Effector CD4-positive, alpha-beta T cell (primary cell): ENCODE data around the gene C12orf56.
"Not testable (repeated sequence)": the region's sequence is repeated elsewhere in the genome, so short reads cannot be mapped to it uniquely, and the experiment has no call there.

Experiments
- DNase-seq: peaks from one replicate; pipeline ENCODE4 v3.0.0-alpha.2; 2020

The C12orf56 gene

GRCh38 chr12:64296301-64296700, 94.3 kb downstream of the C12orf56 start:
- DNase-seq, result no peak

- no peak for DNase-seq
Observed at GRCh38 chr12:64293654-64294364, 96.7 kb downstream of the C12orf56 start.

DNA sequence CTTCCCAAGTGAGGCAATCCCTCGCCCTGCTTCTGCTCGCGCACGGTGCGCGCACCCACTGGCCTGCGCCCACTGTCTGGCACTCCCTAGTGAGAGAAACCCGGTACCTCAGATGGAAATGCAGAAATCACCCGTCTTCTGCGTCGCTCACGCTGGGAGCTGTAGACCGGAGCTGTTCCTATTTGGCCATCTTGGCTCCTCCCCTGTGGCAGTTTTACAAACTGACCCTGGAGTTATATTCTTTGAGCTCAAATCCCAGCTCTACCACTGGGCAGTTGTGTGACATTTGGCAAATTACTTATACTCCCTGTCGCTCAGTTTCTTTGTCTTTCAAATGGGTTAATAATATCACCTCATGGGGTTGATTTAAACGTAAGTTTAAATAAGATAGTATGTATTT, 97.4 kb downstream of the C12orf56 start:
- DNase-seq, result not testable (repeated sequence)

DNA sequence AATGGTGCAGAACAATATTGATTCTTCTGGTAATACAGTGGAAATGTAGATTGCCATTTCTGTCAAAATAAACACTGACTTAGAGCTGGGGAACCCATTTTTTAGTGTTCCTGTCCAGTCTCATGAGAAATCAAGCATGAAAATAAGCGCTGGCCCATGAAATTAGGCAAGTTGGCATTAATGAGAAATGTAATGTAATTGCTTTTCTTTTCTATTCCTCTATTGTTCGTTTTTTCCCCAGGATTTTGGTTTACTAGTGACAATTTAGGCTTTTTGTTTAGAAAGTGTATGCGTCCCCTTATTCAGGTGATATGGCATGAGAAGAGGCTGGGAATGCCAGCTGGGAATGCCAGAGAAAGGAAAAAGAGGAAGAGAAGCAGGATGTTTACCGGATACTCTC, 104.0 kb downstream of the C12orf56 start:
- no peak for DNase-seq

DNA sequence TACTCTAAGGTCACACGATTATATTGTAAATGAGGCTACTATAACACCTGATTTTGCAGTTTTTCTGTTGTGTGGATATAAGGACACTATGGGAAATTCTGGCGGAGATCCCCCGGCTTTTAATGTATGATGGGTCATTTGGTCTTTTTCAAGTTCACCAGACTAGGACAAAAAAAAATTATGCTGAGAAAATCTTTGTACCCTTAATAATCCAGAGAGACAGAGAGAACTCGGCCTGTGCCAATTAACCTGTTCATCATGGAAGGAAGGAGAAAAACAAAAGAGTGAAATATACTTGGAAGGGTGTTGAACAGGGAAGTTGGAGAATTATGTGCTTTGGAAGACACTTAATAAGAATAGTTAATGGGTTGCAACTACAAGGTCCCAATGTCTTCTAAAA, 106.3 kb downstream of the C12orf56 start:
- DNase-seq, result no peak

- no peak for DNase-seq
Observed at GRCh38 chr12:64278421-64278820, 112.1 kb downstream of the C12orf56 start.

DNA sequence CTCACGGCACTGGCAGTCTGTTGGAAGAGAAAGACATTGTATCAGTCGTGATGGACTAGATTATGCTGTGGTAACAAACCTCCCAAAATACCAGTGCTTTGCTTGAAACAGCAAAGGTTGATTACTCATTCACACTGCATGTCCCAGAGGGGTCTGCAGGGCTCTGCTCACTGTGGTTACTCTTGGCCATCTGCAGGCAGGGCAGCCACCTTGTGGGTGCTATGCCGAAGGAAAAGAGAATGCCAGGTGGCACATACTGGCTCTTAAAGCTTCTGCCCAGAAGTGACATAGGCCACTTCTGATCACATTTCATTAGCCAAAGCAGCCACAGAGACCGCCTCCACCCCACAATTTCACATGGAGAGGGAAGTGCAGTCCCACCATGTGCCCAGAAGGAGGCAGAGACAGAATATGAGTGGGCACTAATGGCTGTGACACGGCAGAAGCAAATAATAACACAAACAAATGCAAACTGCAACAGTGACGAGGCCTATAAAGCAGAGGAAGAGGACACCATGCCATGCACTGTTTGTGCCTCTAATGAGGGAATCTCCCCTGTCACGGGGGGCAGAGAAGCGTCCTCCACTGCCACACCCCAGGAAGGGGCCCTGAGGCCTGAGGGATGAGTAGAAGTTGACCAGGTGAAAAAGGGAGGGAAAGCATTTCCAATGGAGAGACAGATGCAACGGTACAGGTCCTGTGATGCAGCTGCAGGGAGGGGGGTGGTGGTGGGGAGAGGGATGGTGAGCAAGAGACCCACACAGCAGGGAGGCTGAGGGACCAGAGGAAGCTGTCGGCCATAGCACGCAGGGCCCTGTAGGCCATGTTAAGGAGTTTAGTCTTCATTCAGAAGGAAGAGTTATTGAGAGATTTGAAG, 116.8 kb downstream of the C12orf56 start:
- DNase-seq, result no peak

DNA sequence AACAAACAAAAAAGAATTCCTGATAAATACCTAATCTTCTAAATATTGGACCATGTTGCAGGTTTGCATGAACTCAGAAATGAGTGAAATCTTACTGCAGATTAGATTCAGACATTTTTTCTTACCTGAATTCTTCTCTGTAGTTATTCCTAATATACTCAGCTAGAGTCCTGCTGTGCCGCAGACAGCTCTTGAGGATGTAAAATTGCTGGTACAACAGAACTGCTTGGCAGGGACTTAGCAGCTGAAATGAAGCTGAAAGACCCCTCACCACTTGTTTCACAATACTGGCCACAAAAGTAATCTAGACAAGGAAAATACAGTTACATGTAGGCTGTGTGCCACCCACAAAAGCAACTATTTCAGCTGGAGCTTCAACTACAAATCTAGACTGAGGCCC, 120.1 kb downstream of the C12orf56 start:
- no peak for DNase-seq

DNA sequence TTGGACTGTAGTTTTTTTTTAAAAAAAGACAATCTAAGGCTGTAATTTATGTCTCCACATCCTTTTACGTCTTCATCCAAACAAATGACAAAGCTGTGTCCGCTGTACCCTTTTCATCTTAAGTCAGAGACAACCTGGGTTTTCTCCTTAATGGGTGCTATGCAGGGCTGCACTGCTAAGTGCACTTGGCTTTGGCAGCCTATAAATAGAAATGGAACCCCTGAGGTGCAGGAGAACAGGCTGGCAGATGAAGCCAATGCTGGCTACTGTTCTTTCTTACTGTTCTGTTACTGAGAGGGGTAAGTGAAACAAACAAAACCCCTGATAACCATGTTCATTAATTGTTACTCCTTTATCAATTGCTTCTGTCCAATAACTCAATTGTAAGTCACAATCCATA, 121.4 kb downstream of the C12orf56 start:
- no peak for DNase-seq

DNA sequence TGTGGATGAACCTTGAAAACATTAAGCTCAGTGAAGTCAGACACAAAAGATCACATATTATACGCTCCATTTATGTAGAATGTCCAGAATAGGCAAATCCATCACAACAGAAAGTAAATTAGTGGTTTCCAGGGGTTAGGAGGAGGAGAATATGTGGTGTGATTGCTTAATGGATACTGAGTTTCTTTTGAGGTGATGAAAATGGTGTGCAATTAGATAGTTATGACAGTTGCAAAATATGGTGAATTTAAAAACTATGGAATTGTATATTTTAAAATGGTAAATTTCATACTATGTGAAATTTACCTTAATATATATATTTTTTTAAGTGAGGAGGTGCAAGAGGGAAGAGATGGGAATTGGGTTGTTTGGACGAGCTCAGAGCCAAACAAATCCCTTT, 122.1 kb downstream of the C12orf56 start:
- DNase-seq, result no peak

GRCh38 chr12:64265839-64266238, 124.7 kb downstream of the C12orf56 start:
- DNase-seq, result no peak

DNA sequence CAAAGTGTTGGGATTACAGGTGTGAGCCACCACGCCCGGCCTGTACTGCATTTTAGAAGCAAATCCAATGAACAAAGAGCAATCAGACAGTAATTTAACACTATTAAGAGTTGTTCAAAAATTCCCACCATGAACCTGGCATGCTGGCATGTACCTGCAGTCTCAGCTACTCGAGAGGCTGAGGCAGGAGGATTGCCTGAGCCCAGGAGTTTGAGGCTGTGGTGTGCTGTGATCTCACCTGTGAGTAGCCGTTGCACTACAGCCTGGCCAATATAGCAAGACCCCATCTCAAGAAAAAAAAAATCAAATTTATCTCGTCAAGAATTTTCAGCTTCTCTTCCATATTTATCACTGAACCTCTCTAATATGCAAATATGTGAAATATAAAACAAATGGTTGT, 128.7 kb downstream of the C12orf56 start:
- no peak for DNase-seq

DNA sequence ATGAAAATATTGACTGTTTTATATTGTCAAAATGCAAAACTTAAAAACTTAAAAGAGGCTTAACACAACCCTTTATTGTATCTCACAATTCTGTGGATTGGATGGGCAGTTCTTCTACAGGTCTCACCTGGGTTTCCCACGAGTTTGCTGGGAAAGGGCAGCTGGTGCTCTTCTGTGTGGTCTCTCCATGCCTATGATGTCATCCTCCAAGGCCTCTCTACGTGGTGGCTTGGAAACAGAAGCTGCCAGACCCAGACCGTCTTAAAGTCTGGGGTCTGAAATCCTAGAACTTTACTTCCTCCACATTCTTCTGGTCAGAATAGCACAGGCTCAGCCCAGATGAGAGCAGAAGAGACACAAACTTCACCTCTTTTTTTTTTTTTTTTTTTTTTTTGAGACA, 132.0 kb downstream of the C12orf56 start:
- no peak for DNase-seq

DNA sequence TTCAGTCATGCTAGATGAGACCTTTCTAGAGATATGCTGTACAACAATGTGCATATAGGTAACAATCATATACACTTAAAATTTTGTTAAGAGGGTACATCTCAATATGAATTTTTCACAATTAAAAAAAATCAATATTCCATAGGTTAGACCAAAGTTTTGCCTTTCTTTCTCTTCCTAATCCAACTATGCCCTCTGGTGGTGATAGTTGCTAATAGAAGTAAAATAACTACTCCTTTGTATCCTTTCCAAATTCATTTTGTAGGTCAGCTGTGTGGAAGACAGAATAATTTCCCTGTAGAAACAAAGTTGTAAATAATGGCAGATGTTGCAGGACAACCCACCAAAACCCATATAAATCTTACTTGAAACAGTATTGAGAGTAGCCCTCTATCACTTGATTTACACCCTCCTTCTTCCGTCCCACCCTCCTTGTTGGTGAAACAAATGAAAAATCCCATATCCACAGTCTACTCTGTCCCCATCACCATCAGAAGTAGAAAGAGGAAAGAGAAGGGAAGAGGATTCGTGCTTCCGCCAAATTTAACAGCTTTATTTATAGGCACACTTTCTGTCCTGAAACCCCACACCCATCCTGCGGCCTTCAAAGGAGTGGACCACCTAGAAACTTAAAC, 134.3 kb downstream of the C12orf56 start:
- no peak for DNase-seq

GRCh38 chr12:64255249-64255648, 135.3 kb downstream of the C12orf56 start:
- DNase-seq, result no peak

DNA sequence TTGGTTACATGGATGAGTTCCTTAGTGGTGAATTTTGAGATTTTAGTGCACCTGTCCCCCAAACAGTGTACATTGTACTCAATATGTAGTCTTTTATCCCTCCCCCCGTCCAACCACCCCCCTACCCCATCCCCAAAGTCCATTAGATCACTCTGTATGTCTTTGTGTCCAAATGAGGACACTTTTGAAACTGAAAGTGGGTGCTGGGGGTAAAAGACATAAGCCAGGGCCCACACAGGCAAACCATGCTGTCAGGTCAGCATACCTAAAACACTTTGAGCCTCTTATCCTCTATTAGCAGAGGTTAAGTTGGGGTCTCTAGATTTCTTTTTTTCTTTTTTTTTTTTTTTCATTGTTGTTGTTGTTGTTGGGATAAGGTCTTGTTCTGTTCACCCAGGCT, 137.2 kb downstream of the C12orf56 start:
- no peak for DNase-seq

DNA sequence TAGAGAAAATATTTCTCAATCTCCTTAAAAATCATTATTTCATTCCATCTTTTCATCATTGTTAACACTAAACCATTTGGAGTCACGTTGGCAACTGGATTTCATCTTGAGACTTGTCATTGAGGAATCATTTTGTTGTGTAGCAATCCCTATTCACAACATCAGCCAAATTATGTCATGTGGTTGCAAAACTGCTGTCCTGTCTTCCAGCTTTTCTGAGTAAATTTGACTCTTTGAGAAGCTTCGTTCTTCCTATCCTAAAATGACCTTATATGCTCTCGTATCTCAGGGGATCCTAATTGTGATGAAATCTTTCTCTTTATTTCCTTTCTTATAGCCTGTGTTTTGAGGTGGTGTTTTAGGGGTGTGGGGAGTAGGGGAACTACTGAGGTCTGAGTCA, 137.9 kb downstream of the C12orf56 start:
- no peak for DNase-seq

- DNase-seq, result no peak
Observed at GRCh38 chr12:64243809-64244208, 146.7 kb downstream of the C12orf56 start.

DNA sequence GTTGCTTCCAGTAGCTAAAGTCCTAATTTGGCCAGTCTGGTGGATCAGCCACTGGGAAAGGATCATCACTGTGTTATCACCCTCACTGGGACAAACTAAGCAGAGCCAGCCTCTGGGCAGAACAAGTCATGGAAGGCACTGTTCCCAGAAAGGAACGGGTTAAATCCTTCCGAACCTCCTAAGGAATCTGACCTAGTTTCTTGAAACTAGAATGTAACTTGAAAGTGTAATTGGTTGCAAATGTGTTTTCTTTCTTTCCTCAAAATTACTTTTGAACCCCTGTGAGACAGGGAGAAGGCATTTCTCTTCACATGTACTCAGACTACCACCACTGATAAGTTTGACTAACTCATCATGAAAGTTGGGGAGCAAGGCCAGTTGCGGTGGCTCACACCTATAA, 149.8 kb downstream of the C12orf56 start:
- DNase-seq, result no peak

DNA sequence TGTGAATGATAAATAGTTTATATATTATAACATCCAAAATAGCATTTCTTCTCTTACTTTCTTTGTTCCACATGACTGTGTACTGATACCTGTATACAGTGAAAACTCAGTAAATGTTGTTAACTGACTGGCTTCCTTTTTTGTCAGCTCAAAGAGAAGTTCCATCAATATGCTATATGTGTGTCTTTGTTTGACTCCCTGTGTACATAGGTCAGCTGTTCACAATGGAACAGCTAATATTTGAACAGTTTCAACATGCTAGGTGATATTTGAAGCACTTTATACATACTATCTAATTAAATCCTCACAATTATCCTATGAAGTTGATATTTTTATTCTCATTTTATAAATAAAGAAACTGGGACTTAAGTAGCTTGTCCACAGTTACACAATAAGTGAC, 153.2 kb downstream of the C12orf56 start:
- no peak for DNase-seq

GRCh38 chr12:64236549-64236948, 154.0 kb downstream of the C12orf56 start:
- DNase-seq, result no peak

DNA sequence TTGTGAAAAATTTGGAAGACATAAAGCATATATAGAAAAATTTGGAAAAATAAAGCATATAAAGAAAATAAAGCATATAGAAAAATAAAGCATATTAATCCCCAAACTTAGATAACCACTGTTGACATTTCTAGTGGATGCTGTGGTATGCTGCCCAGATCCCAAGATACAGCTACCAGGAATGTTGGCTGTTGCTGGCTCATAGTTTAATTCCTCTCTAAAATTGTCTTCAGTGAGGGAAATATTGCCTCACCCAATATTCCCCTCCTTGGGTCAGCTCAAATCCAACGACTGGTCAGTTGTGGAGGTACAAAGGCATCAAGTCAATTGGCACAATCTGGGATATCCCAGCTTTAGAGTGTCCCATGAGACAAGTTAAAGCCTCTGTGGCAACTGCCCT, 158.4 kb downstream of the C12orf56 start:
- DNase-seq, result no peak

DNA sequence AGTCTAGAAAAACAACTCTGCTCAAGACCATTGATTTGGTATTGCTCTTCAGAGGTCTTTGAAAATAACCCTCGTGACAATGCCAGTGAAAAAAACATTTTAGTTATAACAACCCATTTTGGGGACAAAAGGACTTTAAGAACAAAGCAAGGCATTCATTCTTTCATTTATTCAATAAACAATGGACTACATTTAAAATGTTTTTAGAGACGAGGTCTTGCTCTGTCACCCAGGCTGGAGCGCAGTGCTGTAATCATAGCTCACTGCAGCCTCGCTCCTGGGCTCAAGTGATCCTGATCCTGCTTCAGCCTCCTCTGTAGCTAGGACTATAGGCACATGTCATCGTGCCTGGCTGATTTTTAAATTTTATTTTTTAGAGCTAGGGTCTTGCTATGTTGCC, 160.8 kb downstream of the C12orf56 start:
- no peak for DNase-seq

GRCh38 chr12:64229240-64229639, 161.3 kb downstream of the C12orf56 start:
- DNase-seq, result no peak
